Mammary epithelial cell (primary cell): Measurements from ENCODE around the gene HK2.

Source experiments
- EZH2 ChIP-seq: IDR thresholded peaks from 2 replicates; pipeline ENCODE4 v1.6.1; 2012; ENCODE audit warnings: low read length, inconsistent platforms, borderline replicate concordance
- TF ChIP-seq, protein P1 (sequence below), 2 donors: IDR thresholded peaks in 1 of 2; conservative IDR thresholded peaks in 1 of 2; 2 replicates each; pipeline ENCODE4 v1.5.1; 2011 to 2012; ENCODE audit warnings: inconsistent platforms in 2 of 2, low read length in 2 of 2, mild to moderate bottlenecking in 2 of 2, control low read depth in 1 of 2, low read depth in 1 of 2; ENCODE audit not compliant: insufficient read depth in 1 of 2; ENCODE audit errors: extremely low read depth in 1 of 2

DNA sequence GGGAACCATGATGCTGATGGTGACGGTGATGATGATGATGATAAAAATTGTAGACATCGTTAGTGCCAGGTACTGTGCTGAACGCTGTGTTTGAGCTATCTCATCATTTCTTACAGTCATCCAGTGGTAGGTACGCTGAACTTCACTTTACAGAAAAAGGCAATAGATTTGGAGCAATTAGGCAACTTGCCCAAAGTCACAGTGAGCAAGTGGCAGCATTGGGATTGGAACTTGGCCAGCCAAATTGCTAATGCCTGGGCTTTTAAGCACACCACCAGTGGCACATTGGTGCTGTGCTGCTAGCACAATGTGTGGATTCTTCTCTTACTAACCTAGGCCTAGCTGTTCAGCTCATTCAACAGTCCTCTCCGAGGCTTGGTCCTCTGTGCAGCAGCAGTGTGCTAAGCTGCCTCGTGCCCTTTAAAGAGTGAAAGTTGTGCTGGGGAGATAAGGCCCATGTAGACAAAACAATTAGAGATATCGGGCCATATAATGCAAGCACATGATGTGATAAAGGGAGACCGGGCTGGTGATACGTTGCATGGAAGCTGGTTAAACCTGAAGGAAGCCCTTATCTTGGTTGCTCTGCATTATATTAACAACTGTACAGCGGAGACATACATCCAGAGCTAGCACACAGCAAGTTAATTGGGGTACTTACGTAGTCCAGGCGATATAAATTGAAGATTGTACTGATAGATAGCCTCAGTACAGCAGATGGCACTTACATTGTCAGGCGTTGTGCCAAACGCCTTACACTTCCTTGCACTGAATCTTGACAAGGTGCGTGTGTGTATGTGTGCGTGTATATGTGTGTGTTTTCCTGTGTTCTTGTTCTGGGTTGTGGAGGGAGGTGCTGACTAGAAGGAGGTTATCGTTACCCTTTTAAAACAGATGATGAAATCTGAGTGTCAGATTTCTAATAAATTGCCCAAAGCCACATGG, 28.4 kb downstream of the HK2 start:
- TF ChIP-seq, protein P1, sequence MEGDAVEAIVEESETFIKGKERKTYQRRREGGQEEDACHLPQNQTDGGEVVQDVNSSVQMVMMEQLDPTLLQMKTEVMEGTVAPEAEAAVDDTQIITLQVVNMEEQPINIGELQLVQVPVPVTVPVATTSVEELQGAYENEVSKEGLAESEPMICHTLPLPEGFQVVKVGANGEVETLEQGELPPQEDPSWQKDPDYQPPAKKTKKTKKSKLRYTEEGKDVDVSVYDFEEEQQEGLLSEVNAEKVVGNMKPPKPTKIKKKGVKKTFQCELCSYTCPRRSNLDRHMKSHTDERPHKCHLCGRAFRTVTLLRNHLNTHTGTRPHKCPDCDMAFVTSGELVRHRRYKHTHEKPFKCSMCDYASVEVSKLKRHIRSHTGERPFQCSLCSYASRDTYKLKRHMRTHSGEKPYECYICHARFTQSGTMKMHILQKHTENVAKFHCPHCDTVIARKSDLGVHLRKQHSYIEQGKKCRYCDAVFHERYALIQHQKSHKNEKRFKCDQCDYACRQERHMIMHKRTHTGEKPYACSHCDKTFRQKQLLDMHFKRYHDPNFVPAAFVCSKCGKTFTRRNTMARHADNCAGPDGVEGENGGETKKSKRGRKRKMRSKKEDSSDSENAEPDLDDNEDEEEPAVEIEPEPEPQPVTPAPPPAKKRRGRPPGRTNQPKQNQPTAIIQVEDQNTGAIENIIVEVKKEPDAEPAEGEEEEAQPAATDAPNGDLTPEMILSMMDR (conservative IDR thresholded peaks at IDR 0.05 in 1 of 2, IDR thresholded peaks at IDR 0.05 in 1 of 2; ENCODE audit: extremely low read depth in 1 of 2, insufficient read depth in 1 of 2, low read depth in 1 of 2, low read length in 2 of 2): no peak
- TF ChIP-seq EZH2: no peak
